ENCODE measurements around the gene CCDC127. TPM values are rescaled to one million over a fixed set of nuclear protein-coding genes. Genes with fewer than 3 reads are reported as not detected.
"Not testable (repeated sequence)": the region's sequence is repeated elsewhere in the genome, so short reads cannot be mapped to it uniquely, and the experiment has no call there.

The CCDC127 gene
- total RNA-seq, 1 experiment from 2014 or later = 10.5 TPM

DNA sequence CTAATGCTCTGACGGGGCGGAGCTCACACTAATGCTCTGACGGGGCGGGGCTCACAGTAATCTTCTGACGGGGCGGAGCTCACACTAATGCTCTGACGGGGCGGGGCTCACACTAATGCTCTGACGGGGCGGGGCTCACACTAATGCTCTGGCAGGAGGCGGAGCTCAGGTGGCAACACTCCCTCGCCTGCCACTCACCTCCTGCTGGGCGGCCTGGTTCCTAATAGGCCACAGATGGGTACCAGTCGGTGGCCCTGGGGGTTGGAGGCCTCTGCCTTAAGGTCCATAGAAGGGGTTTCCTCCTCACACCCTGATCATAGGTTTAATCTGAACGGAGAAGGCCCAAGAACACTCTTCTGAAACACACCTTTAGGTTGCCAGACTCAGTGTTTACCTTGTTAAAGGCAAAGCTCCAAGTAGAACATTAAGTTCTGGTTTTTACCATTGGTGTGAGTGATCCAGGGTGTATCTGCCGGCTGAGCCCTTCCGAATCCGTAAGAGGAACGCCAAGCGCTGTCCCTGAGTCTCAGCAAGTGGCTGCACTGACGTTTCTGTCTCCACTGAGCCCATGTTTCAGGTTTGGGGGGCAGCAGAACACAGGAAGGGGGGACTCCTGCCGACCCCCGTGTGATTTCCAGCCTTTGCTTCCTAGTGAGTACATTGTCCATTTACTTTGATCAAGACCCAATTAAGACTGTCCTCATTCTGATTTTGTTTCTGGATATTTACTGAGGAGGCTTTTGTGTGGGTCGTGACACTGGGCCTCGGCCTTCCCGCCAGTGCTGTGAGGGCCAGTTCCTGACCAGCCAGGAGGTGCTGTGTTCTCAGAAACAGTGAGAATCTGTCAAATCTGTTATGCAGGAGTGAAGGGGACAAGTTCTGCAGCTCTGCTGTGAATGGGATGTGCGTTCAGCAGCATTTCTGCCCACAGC is 51.2 kb downstream of the CCDC127 start:
- Mint-ChIP-seq H3K36me3 (ENCODE audit: insufficient read depth, unreplicated experiment) (peaks cover 29% of the 10 kb centered on the region), H3K4me1 (ENCODE audit: low read depth, unreplicated experiment) (no peaks in the 10 kb centered on the region), H3K27me3 (ENCODE audit: insufficient read depth, unreplicated experiment) (no peaks in the 10 kb centered on the region), H3K4me3 (ENCODE audit: unreplicated experiment) (no peak overlapping the region), H3K27ac (ENCODE audit: unreplicated experiment) (no peak overlapping the region), H3K9me3 (ENCODE audit: unreplicated experiment) (no peaks in the 10 kb centered on the region)
- no peaks in the 10 kb centered on the region for H3K27me3 ChIP-seq (replicated peaks; ENCODE audit: control insufficient read depth, insufficient read depth, low read length)
- peak in 1 of 2 experiments; percentile 33 for DNase-seq
- H3K4me1 ChIP-seq = no peaks in the 10 kb centered on the region
- no peak overlapping the region for H3K4me3 ChIP-seq (ENCODE audit: low read depth, low read length)
- intact Hi-C loops (cut with micrococcal nuclease; ENCODE audit: unreplicated experiment) = no loop called here
- POLR2A ChIA-PET = no interaction called here
- no peaks in the 10 kb centered on the region for H3K36me3 ChIP-seq (ENCODE audit: control insufficient read depth, insufficient read depth, low read length)
- TF ChIP-seq, protein P1, sequence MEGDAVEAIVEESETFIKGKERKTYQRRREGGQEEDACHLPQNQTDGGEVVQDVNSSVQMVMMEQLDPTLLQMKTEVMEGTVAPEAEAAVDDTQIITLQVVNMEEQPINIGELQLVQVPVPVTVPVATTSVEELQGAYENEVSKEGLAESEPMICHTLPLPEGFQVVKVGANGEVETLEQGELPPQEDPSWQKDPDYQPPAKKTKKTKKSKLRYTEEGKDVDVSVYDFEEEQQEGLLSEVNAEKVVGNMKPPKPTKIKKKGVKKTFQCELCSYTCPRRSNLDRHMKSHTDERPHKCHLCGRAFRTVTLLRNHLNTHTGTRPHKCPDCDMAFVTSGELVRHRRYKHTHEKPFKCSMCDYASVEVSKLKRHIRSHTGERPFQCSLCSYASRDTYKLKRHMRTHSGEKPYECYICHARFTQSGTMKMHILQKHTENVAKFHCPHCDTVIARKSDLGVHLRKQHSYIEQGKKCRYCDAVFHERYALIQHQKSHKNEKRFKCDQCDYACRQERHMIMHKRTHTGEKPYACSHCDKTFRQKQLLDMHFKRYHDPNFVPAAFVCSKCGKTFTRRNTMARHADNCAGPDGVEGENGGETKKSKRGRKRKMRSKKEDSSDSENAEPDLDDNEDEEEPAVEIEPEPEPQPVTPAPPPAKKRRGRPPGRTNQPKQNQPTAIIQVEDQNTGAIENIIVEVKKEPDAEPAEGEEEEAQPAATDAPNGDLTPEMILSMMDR (IDR thresholded peaks at IDR 0.05; ENCODE audit: insufficient read depth in 1 of 2, low read depth in 1 of 2, low read length in 1 of 2, severe bottlenecking in 1 of 2, unreplicated experiment in 1 of 2) = no peak
- no peaks in the 10 kb centered on the region for H3K9me3 ChIP-seq
- BruUV-seq (replicated peaks) = no TSS peak
- CTCF ChIA-PET = no interaction called here

DNA sequence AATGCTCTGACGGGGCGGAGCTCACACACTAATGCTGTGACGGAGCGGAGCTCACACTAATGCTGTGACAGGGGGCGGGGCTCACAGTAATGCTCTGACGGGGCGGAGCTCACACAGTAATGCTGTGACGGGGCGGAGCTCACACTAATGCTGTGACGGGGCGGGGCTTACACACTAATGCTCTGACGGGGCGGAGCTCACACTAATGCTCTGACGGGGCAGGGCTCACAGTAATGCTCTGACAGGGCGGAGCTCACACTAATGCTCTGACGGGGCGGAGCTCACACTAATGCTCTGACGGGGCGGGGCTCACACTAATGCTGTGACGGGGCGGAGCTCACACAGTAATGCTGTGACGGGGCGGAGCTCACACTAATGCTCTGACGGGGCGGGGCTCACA is 53.2 kb downstream of the CCDC127 start:
- H3K27me3 ChIP-seq (replicated peaks; ENCODE audit: control insufficient read depth, insufficient read depth, low read length); H3K4me3 ChIP-seq (ENCODE audit: low read depth, low read length); H3K27me3 Mint-ChIP-seq (ENCODE audit: insufficient read depth, unreplicated experiment); H3K9me3 ChIP-seq; intact Hi-C loops (cut with micrococcal nuclease; ENCODE audit: unreplicated experiment); POLR2A ChIA-PET; H3K27ac Mint-ChIP-seq (ENCODE audit: unreplicated experiment); H3K9me3 Mint-ChIP-seq (ENCODE audit: unreplicated experiment); H3K4me3 Mint-ChIP-seq (ENCODE audit: unreplicated experiment); H3K36me3 ChIP-seq (ENCODE audit: control insufficient read depth, insufficient read depth, low read length); H3K4me1 Mint-ChIP-seq (ENCODE audit: low read depth, unreplicated experiment); CTCF ChIA-PET; BruUV-seq (replicated peaks); H3K4me1 ChIP-seq; DNase-seq: not testable (repeated sequence)
- peaks cover 34% of the 10 kb centered on the region for H3K36me3 Mint-ChIP-seq (ENCODE audit: insufficient read depth, unreplicated experiment)

GRCh38 chr5:164244-164643 is 53.7 kb downstream of the CCDC127 start:
- no peak overlapping the region for H3K4me3 ChIP-seq (ENCODE audit: low read depth, low read length)
- H3K27ac Mint-ChIP-seq (ENCODE audit: unreplicated experiment) = no peak overlapping the region

More at GRCh38 chr5:164244-164643, 53.7 kb downstream of the CCDC127 start:
- no peaks in the 10 kb centered on the region for H3K27me3 ChIP-seq (replicated peaks; ENCODE audit: control insufficient read depth, insufficient read depth, low read length)
- Mint-ChIP-seq H3K4me3 (ENCODE audit: unreplicated experiment) (no peak overlapping the region), H3K9me3 (ENCODE audit: unreplicated experiment) (no peaks in the 10 kb centered on the region), H3K36me3 (ENCODE audit: insufficient read depth, unreplicated experiment) (peaks cover 34% of the 10 kb centered on the region), H3K4me1 (ENCODE audit: low read depth, unreplicated experiment) (no peaks in the 10 kb centered on the region), H3K27me3 (ENCODE audit: insufficient read depth, unreplicated experiment) (no peaks in the 10 kb centered on the region)
- no peak for DNase-seq
- POLR2A ChIA-PET = no interaction called here
- no peaks in the 10 kb centered on the region for H3K4me1 ChIP-seq
- intact Hi-C loops (cut with micrococcal nuclease; ENCODE audit: unreplicated experiment) = no loop called here
- CTCF ChIA-PET = no interaction called here
- H3K36me3 ChIP-seq (ENCODE audit: control insufficient read depth, insufficient read depth, low read length) = no peaks in the 10 kb centered on the region
- no TSS peak for BruUV-seq (replicated peaks)
- TF ChIP-seq, protein P1 (IDR thresholded peaks at IDR 0.05; ENCODE audit: insufficient read depth in 1 of 2, low read depth in 1 of 2, low read length in 1 of 2, severe bottlenecking in 1 of 2, unreplicated experiment in 1 of 2) = no peak
- no peaks in the 10 kb centered on the region for H3K9me3 ChIP-seq
